DND-41 (cell line): ENCODE data around the gene FUT1.

Experiments
- ATAC-seq: fragments of 200-7000 bp; cut with Tn5 transposase; 3 replicates; pipeline ENCODE4 v1.9.1; 2021; ENCODE audit warnings: low read depth; ENCODE audit not compliant: insufficient read depth
- DNase-seq: peaks from one replicate; pipeline ENCODE4 v3.0.0-alpha.2; 2020
- H2AFZ ChIP-seq: 2 replicates; pipeline ENCODE4 v1.6.0; 2012; ENCODE audit warnings: low read depth, low read length
- H3K27ac ChIP-seq: 2 replicates; pipeline ENCODE4 v1.5.1; 2012; ENCODE audit warnings: low read length, inconsistent platforms
- H3K27me3 ChIP-seq: fragments of 200-600 bp; sonication (generic); 2 replicates; pipeline ENCODE4 v1.6.0; 2012; ENCODE audit warnings: low read length, mild to moderate bottlenecking, inconsistent platforms; ENCODE audit not compliant: insufficient read depth, poor library complexity
- H3K36me3 ChIP-seq: 2 replicates; pipeline ENCODE4 v1.5.1; 2012; ENCODE audit warnings: low read length, inconsistent platforms; ENCODE audit not compliant: insufficient read depth
- H3K4me1 ChIP-seq: 2 replicates; pipeline ENCODE4 v1.5.1; 2012; ENCODE audit warnings: mild to moderate bottlenecking, low read length; ENCODE audit not compliant: insufficient read depth
- H3K4me2 ChIP-seq: 2 replicates; pipeline ENCODE4 v1.6.0; 2012; ENCODE audit warnings: mild to moderate bottlenecking, moderate library complexity, low read length, inconsistent platforms; ENCODE audit not compliant: insufficient read depth
- H3K4me3 ChIP-seq, 2 experiments: fragments of 200-600 bp in 1 of 2; shearing (Covaris generic) in 1 of 2; 2 replicates each; pipeline ENCODE4 v1.5.1; 2012 to 2016; ENCODE audit warnings: inconsistent platforms in 2 of 2, low read length in 2 of 2, mild to moderate bottlenecking in 2 of 2, low read depth in 1 of 2, moderate library complexity in 1 of 2
- H3K79me2 ChIP-seq: 2 replicates; pipeline ENCODE4 v1.6.0; 2012; ENCODE audit warnings: low read length, inconsistent platforms; ENCODE audit not compliant: insufficient read depth
- H3K9ac ChIP-seq: 2 replicates; pipeline ENCODE4 v1.6.0; 2012; ENCODE audit warnings: low read depth, mild to moderate bottlenecking, inconsistent platforms, low read length, moderate library complexity
- H3K9me3 ChIP-seq: 2 replicates; pipeline ENCODE4 v1.5.1; 2012; ENCODE audit warnings: low read length, moderate library complexity, mild to moderate bottlenecking, inconsistent platforms; ENCODE audit not compliant: insufficient read depth, severe bottlenecking
- H4K20me1 ChIP-seq: 2 replicates; pipeline ENCODE4 v1.6.0; 2012; ENCODE audit warnings: low read length; ENCODE audit not compliant: insufficient read depth
- EZH2 ChIP-seq: IDR thresholded peaks from 3 replicates; pipeline ENCODE4 v1.6.1; 2012; ENCODE audit warnings: borderline replicate concordance, low read depth, mild to moderate bottlenecking, moderate library complexity, low read length, inconsistent platforms; ENCODE audit not compliant: severe bottlenecking
- TF ChIP-seq, protein P1 (sequence below): IDR thresholded peaks from 2 replicates; pipeline ENCODE4 v1.5.1; 2012; ENCODE audit warnings: borderline replicate concordance, low read length, moderate library complexity, mild to moderate bottlenecking; ENCODE audit not compliant: poor library complexity, severe bottlenecking; ENCODE audit errors: extremely low read depth

Gene FUT1

DNA sequence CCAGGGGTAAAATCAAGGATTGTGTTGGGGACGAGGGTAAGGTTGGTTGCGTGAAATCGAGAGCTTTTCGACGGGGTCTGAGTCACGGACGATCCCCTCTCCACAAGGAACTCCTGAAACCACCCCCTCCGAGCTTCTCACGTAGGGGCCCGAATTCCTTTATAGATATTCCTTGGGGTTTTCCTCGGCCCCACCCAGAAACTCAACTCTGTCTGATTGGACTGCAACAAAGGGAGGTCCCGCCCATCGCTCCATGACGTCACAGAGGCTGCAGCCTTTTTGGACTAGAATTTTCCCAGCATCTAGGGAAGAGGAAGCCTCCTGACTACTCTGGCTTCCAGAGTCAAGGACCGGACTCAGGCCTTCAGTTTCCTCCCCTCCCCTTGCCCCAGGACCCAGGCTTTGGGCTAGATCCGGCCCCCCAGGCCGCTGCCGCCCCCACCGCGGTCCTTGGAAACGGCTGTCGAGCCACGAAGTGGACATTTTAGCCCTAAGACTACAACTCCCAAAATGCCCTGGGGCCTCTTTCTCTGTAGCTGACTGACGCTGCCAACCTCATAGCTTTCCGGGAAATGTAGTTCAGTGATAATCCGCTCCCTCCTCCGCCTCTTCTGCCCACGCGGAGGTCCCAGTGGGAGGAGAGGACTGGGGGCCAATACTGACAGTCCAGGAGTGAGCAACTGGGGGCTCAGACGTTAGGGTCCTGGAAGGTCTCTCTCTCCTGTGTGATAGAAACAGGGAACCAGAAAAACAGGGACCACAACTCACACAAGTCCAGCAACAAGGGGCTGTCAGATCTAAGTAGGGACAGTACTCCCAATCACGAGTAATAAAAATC is 5.5 kb downstream of the FUT1 start, which contains the start of gene IZUMO1:
Gene IZUMO1, minus strand, starts transcription at position 172 of the 838 bp plus-strand sequence. CDS start 1,050 bp downstream, outside the sequence.
- Histone ChIP-seq H3K4me2 (no peak within 1 kb of the TSS), H3K27ac (no peak within 1 kb of the TSS), H3K9me3 (no peaks in the 10 kb centered on the region), H4K20me1 (no peaks in the 10 kb centered on the region), H3K36me3 (no peaks in the 10 kb centered on the region), H3K4me3 (no peak within 1 kb of the TSS), H3K4me1 (peaks cover 12% of the 10 kb centered on the region), H3K27me3 (peaks cover 2% of the 10 kb centered on the region), H3K9ac (no peak within 1 kb of the TSS), H3K79me2 (no peaks in the 10 kb centered on the region), H2AFZ (no peak within 1 kb of the TSS; the same call in 1 of the 2 replicates)
- DNase-seq (no peak), ATAC-seq (no peak)
- TF ChIP-seq EZH2 = no peak
- TF ChIP-seq, protein P1, sequence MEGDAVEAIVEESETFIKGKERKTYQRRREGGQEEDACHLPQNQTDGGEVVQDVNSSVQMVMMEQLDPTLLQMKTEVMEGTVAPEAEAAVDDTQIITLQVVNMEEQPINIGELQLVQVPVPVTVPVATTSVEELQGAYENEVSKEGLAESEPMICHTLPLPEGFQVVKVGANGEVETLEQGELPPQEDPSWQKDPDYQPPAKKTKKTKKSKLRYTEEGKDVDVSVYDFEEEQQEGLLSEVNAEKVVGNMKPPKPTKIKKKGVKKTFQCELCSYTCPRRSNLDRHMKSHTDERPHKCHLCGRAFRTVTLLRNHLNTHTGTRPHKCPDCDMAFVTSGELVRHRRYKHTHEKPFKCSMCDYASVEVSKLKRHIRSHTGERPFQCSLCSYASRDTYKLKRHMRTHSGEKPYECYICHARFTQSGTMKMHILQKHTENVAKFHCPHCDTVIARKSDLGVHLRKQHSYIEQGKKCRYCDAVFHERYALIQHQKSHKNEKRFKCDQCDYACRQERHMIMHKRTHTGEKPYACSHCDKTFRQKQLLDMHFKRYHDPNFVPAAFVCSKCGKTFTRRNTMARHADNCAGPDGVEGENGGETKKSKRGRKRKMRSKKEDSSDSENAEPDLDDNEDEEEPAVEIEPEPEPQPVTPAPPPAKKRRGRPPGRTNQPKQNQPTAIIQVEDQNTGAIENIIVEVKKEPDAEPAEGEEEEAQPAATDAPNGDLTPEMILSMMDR = no peak

DNA sequence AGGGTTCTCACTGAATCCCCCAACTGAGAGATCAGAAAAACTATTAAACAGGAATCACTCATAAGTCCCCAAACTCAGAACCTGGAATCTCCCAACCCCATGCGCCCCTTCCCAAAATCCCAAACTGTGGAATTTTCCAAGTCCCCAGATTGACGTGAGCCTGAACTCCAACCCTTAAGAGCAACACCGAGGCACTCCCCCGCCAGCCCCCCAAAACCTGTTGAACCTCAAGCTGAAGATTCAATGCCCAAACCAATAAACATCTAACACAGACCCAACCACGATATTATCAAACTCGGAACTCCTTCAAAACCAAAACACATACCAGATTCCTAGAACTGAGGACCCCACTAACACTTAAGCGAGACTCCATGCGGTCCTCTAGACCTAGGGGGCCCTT is 6.3 kb downstream of the FUT1 start:
- TF ChIP-seq, protein P1 = no peak

DNA sequence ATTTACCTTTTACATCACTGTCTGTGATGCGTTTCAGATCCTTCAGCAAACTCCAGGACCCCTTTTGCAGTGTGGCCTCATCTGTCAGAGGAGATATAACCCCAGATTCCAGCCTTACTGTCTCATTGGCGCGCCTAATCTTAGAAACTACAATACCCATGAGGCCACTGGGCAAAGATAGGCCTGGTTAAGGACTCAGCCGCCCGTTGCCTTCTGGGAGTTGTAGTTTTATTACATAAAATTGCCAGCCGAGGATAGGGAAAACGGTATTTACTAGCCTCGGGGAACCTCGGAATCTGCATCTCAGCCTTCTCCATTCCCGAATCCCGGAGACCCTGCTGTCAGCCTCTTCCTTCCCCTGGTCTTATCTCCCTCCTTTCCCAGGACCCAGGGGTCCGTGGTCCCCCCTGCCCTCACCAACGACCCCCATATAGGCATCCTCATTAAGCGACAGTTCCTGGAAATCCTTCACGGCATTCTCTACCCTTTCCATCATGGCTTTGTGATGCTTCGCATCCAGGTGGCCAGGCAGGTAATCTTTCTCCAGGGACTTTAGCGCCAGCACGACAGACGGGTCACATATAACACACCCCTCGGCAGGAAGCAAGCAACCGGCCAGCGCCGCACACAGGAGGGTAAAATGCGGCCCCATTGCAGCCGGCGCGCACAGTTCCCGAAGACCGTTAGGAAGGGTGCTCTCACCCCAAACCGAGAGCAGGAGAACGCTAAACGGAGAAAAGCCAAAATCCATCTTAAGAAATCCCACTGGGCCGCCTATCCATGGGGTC is 7.0 kb downstream of the FUT1 start:
- Histone ChIP-seq H3K4me1 (peaks cover 11% of the 10 kb centered on the region; the same call in 1 of the 2 replicates), H4K20me1 (no peaks in the 10 kb centered on the region), H3K4me2 (peak overlapping the region; percentile 58), H3K9ac (peak overlapping the region; percentile 33), H3K36me3 (no peaks in the 10 kb centered on the region), H3K79me2 (no peaks in the 10 kb centered on the region), H2AFZ (peak overlapping the region; percentile 84), H3K27ac (peak overlapping the region; percentile 54), H3K9me3 (no peaks in the 10 kb centered on the region), H3K4me3 (peak overlapping the region in 1 of 2 experiments; percentile 51; a peak in 3 of 4 replicates), H3K27me3 (no peaks in the 10 kb centered on the region)
- ATAC-seq (peak; percentile 91), DNase-seq (peak; percentile 70)
- TF ChIP-seq EZH2 = no peak
- TF ChIP-seq, protein P1 = no peak

More for the DNA sequence above, 6.3 kb downstream of the FUT1 start:
- Histone ChIP-seq H3K27ac (no peak overlapping the region), H4K20me1 (no peaks in the 10 kb centered on the region), H3K9me3 (no peaks in the 10 kb centered on the region), H3K79me2 (no peaks in the 10 kb centered on the region), H3K4me3 (no peak overlapping the region), H3K27me3 (no peaks in the 10 kb centered on the region), H3K36me3 (no peaks in the 10 kb centered on the region), H2AFZ (no peak overlapping the region), H3K4me2 (no peak overlapping the region), H3K4me1 (peaks cover 10% of the 10 kb centered on the region; the same call in 1 of the 2 replicates), H3K9ac (no peak overlapping the region)
- ATAC-seq = no peak
- no peak for DNase-seq
